ENCODE data around the gene SSTR1.

DNA sequence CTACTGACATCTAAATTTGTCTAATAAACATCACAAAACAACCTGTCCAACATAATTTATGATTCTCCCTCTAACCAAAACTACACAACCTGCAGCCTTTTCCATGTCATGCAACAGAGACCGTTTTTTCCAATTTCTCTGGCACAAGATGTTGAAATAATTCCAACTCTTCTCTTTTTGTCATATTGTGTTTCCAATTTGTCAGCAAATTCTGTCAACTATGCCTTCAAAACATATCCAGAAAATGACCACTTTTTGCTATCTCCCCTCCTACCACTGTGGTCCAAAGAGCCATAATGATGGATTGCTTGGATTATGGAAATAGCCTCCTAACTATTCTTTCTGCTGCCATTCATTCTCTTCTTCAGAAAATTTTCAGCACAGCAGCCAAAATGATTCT lies 31.3 kb upstream of the SSTR1 start:
- TF ChIP-seq, protein P1, sequence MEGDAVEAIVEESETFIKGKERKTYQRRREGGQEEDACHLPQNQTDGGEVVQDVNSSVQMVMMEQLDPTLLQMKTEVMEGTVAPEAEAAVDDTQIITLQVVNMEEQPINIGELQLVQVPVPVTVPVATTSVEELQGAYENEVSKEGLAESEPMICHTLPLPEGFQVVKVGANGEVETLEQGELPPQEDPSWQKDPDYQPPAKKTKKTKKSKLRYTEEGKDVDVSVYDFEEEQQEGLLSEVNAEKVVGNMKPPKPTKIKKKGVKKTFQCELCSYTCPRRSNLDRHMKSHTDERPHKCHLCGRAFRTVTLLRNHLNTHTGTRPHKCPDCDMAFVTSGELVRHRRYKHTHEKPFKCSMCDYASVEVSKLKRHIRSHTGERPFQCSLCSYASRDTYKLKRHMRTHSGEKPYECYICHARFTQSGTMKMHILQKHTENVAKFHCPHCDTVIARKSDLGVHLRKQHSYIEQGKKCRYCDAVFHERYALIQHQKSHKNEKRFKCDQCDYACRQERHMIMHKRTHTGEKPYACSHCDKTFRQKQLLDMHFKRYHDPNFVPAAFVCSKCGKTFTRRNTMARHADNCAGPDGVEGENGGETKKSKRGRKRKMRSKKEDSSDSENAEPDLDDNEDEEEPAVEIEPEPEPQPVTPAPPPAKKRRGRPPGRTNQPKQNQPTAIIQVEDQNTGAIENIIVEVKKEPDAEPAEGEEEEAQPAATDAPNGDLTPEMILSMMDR (IDR thresholded peaks at IDR 0.05): no peak
- no peak for TF ChIP-seq POLR2A (IDR thresholded peaks at IDR 0.05)

Data from esophagus squamous epithelium (tissue), 4 donors.